OCI-LY7 (cell line): ENCODE results near the gene BST1.

Experiments used
- CTCF ChIP-seq: fragments of 200-600 bp; sonication (generic); conservative IDR thresholded peaks from 2 replicates; pipeline ENCODE4 v1.5.1; 2014; ENCODE audit warnings: mild to moderate bottlenecking, antibody characterized with exemption, low read length, moderate library complexity, mixed read lengths
- EZH2phosphoT487 ChIP-seq: fragments of 200-600 bp; sonication (generic); IDR thresholded peaks from 2 replicates; pipeline ENCODE4 v1.6.1; 2018; ENCODE audit warnings: low read depth, borderline replicate concordance, mild to moderate bottlenecking, mixed run types, antibody characterized with exemption, low read length, moderate library complexity, mixed read lengths

GRCh38 chr4:15766821-15767220 is 64.0 kb downstream of the BST1 start:
- no peak for TF ChIP-seq CTCF
- no peak for TF ChIP-seq EZH2phosphoT487
